ENCODE results near the gene GRIK3. TPM values are rescaled to one million over a fixed set of nuclear protein-coding genes. Genes with fewer than 3 reads are reported as not detected.

GRIK3 gene
- total and polyA plus RNA-seq, 4 experiments from 2014 or later: not detected

- H3K27ac ChIP-seq (ENCODE audit: low read depth, low read length): no peak overlapping the region
- no peaks in the 10 kb centered on the region for H3K36me3 Mint-ChIP-seq
- no peak overlapping the region for H3K4me3 ChIP-seq (ENCODE audit: low read length in 2 of 2)
- H3K4me1 ChIP-seq (ENCODE audit: insufficient read depth, low read length): no peaks in the 10 kb centered on the region
- H3K4me1 Mint-ChIP-seq: no peaks in the 10 kb centered on the region
- no peak for DNase-seq
- intact Hi-C loops (cut with micrococcal nuclease): no loop called here
- no peaks in the 10 kb centered on the region for H3K9me3 ChIP-seq (ENCODE audit: control insufficient read depth in 1 of 2, low read length in 2 of 2)
- H3K27me3 ChIP-seq (ENCODE audit: insufficient read depth, low read length): no peaks in the 10 kb centered on the region
- H3K4me3 Mint-ChIP-seq: no peak overlapping the region
- POLR2A ChIA-PET (ENCODE audit: partially characterized antibody): no interaction called here
- no peaks in the 10 kb centered on the region for H3K36me3 ChIP-seq (ENCODE audit: insufficient read depth, low read length)
- CTCF ChIA-PET (ENCODE audit: partially characterized antibody): no interaction called here
- peaks cover 9 to 14% of the 10 kb centered on the region in 2 donors for H3K27me3 Mint-ChIP-seq
- no peak overlapping the region for H3K27ac Mint-ChIP-seq
- H3K9me3 Mint-ChIP-seq: peaks cover 0 to 4% (median 0%) of the 10 kb centered on the region in 8 donors
Measured at GRCh38 chr1:37012226-37012625, 22.1 kb downstream of the GRIK3 start.

DNA sequence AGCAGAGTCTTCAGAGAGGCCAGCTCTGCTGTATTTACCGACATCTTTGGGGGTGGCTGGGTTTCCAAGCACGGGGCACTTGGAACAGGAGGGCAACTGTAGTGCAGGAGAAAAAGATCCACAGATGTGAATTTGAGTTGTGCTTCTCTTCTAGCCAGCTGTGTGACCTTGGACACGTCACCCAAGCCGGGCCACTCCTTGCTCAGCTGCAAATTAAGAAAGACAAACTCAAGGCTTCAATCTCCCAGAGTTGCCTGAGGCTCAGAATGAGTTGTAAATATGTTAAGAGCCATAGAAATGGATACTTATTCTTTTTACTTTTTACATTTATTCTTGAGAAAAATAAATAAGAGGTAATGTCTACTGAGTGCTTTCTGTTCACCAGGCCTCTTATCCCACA is 24.3 kb downstream of the GRIK3 start:
- H3K4me3 Mint-ChIP-seq: no peak overlapping the region

GRCh38 chr1:37009521-37009920 is 24.8 kb downstream of the GRIK3 start:
- no peak overlapping the region for H3K27ac ChIP-seq (ENCODE audit: low read depth, low read length)
- intact Hi-C loops (cut with micrococcal nuclease): no loop called here
- Mint-ChIP-seq H3K9me3 (peaks cover 0 to 4% (median 0%) of the 10 kb centered on the region in 8 donors), H3K4me3 (no peak overlapping the region), H3K4me1 (no peaks in the 10 kb centered on the region), H3K36me3 (no peaks in the 10 kb centered on the region), H3K27me3 (peaks cover 10 to 11% of the 10 kb centered on the region in 2 donors), H3K27ac (no peak overlapping the region)
- no peak overlapping the region for H3K4me3 ChIP-seq (ENCODE audit: low read length in 2 of 2)
- H3K9me3 ChIP-seq (ENCODE audit: control insufficient read depth in 1 of 2, low read length in 2 of 2): no peaks in the 10 kb centered on the region
- CTCF ChIA-PET (ENCODE audit: partially characterized antibody): no interaction called here
- no peaks in the 10 kb centered on the region for H3K4me1 ChIP-seq (ENCODE audit: insufficient read depth, low read length)
- no peak for DNase-seq
- H3K36me3 ChIP-seq (ENCODE audit: insufficient read depth, low read length): no peaks in the 10 kb centered on the region
- POLR2A ChIA-PET (ENCODE audit: partially characterized antibody): no interaction called here
- no peaks in the 10 kb centered on the region for H3K27me3 ChIP-seq (ENCODE audit: insufficient read depth, low read length)

More for the DNA sequence above, 24.3 kb downstream of the GRIK3 start:
- CTCF ChIA-PET (ENCODE audit: partially characterized antibody): no interaction called here
- no peaks in the 10 kb centered on the region for H3K36me3 Mint-ChIP-seq
- peaks cover 12 to 16% of the 10 kb centered on the region in 2 donors for H3K27me3 Mint-ChIP-seq
- intact Hi-C loops (cut with micrococcal nuclease): no loop called here
- Histone ChIP-seq H3K27me3 (ENCODE audit: insufficient read depth, low read length) (no peaks in the 10 kb centered on the region), H3K27ac (ENCODE audit: low read depth, low read length) (no peak overlapping the region), H3K9me3 (ENCODE audit: control insufficient read depth in 1 of 2, low read length in 2 of 2) (no peaks in the 10 kb centered on the region), H3K4me3 (ENCODE audit: low read length in 2 of 2) (no peak overlapping the region), H3K36me3 (ENCODE audit: insufficient read depth, low read length) (no peaks in the 10 kb centered on the region), H3K4me1 (ENCODE audit: insufficient read depth, low read length) (no peaks in the 10 kb centered on the region)
- H3K9me3 Mint-ChIP-seq: peaks cover 0 to 4% (median 0%) of the 10 kb centered on the region in 8 donors
- H3K27ac Mint-ChIP-seq: no peak overlapping the region
- H3K4me1 Mint-ChIP-seq: no peaks in the 10 kb centered on the region
- DNase-seq: no peak
- POLR2A ChIA-PET (ENCODE audit: partially characterized antibody): no interaction called here

DNA sequence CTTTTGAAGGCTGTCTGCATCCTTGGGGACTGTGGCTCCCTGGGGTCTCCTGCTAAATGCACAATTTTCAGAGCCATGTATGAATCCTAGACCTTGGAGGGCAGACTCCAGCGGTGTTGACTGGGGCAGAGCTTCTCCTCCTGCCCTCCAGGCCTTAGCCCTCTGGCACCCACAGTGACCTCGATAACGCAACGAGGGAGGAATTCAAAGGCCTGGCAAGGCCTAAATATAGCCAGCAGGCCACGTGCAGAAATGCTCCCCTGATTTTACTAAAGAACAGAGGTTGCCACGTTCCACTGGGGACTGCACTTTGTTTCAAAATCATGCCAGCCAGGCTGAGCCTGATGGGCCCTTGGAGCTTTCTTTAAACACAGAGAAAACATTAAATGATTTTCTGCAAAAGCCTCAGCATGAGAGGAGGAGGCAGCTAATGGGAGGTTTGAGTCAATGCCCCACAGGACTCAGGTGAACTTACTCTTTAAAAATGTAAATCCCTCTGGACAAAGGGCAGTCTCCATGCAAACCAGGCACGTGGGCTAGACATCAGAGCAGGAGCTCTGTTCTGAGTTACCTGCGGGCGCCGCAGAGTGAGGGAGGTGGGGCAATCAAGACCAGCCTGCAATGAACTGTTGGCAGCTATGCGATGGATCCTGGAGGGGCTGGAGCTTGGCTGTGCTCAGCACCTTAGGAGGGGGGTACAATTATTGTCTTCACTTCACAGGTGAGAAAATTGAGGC is 28.0 kb downstream of the GRIK3 start:
- Histone ChIP-seq H3K36me3 (ENCODE audit: insufficient read depth, low read length) (no peaks in the 10 kb centered on the region), H3K27me3 (ENCODE audit: insufficient read depth, low read length) (no peaks in the 10 kb centered on the region), H3K27ac (ENCODE audit: low read depth, low read length) (no peak overlapping the region), H3K4me3 (ENCODE audit: low read length in 2 of 2) (no peak overlapping the region), H3K4me1 (ENCODE audit: insufficient read depth, low read length) (no peaks in the 10 kb centered on the region), H3K9me3 (ENCODE audit: control insufficient read depth in 1 of 2, low read length in 2 of 2) (no peaks in the 10 kb centered on the region)
- Mint-ChIP-seq H3K9me3 (no peaks in the 10 kb centered on the region), H3K27ac (peak overlapping the region in 1 of 7 donors; percentile 31), H3K36me3 (no peaks in the 10 kb centered on the region), H3K4me1 (no peaks in the 10 kb centered on the region), H3K27me3 (peaks cover 7 to 8% of the 10 kb centered on the region in 2 donors), H3K4me3 (no peak overlapping the region)
- ChIA-PET POLR2A (ENCODE audit: partially characterized antibody) (no interaction called here), CTCF (ENCODE audit: partially characterized antibody) (no interaction called here)
- DNase-seq: no peak
- intact Hi-C loops (cut with micrococcal nuclease): no loop called here

DNA sequence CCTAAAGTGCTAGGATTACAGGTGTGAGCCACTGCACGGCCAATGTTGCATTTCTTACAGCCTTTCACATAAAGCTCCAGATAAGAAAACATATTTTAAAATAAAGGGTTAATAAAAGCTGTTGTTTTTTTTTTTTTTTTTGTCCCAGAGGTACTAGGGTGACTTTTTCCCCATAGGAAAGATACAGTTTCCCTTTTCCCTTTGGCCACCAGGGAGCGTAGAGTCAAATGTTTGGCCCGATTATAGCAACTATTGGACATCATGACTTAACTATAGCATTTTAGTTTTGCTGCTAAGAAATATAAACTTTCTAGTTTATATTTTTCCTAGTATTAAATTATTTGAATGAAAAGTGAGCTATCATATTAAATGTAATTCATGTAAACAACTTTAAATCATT is 31.4 kb downstream of the GRIK3 start:
- Mint-ChIP-seq H3K9me3 (no peaks in the 10 kb centered on the region), H3K4me1 (no peaks in the 10 kb centered on the region), H3K27ac (no peak overlapping the region), H3K27me3 (peaks cover 7 to 9% of the 10 kb centered on the region in 2 donors), H3K4me3 (no peak overlapping the region), H3K36me3 (no peaks in the 10 kb centered on the region)
- Histone ChIP-seq H3K36me3 (ENCODE audit: insufficient read depth, low read length) (no peaks in the 10 kb centered on the region), H3K27me3 (ENCODE audit: insufficient read depth, low read length) (no peaks in the 10 kb centered on the region), H3K4me1 (ENCODE audit: insufficient read depth, low read length) (no peaks in the 10 kb centered on the region), H3K4me3 (ENCODE audit: low read length in 2 of 2) (no peak overlapping the region), H3K27ac (ENCODE audit: low read depth, low read length) (no peak overlapping the region), H3K9me3 (ENCODE audit: control insufficient read depth in 1 of 2, low read length in 2 of 2) (no peaks in the 10 kb centered on the region)
- no peak for DNase-seq
- intact Hi-C loops (cut with micrococcal nuclease): no loop called here
- ChIA-PET CTCF (ENCODE audit: partially characterized antibody) (interaction anchor here (0.8 kb wide), 1 partner anchor 8 kb away, joined by 3 read pairs; no protein-coding TSS in a partner anchor), POLR2A (ENCODE audit: partially characterized antibody) (no interaction called here)

DNA sequence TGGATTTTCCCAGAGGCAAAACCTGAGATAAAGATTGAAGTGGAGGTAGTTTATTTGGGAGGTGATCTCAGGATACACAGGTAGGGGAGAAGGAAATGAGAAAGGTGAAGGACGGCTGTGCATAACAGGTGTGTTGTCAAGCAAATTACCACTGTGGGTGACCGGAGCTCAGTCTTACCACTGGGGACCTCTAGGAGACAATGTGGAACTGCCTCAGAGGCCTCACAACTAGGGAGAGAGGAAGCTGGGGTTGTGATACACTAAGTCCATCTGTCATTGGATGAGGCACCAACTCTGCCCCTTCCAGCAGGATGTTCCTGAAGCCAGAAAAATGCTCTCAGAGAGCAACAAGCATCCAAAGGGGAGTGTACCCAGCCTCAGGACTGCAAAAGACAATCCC is 32.6 kb downstream of the GRIK3 start:
- H3K9me3 Mint-ChIP-seq: no peaks in the 10 kb centered on the region
- peaks cover 5 to 7% of the 10 kb centered on the region in 2 donors for H3K27me3 Mint-ChIP-seq
- no peak overlapping the region for H3K27ac Mint-ChIP-seq
- H3K4me1 Mint-ChIP-seq: no peaks in the 10 kb centered on the region
- intact Hi-C loops (cut with micrococcal nuclease): no loop called here
- no peaks in the 10 kb centered on the region for H3K36me3 ChIP-seq (ENCODE audit: insufficient read depth, low read length)
- no peaks in the 10 kb centered on the region for H3K9me3 ChIP-seq (ENCODE audit: control insufficient read depth in 1 of 2, low read length in 2 of 2)
- DNase-seq: no peak
- no peaks in the 10 kb centered on the region for H3K36me3 Mint-ChIP-seq
- H3K27ac ChIP-seq (ENCODE audit: low read depth, low read length): no peak overlapping the region
- no peak overlapping the region for H3K4me3 ChIP-seq (ENCODE audit: low read length in 2 of 2)
- no peaks in the 10 kb centered on the region for H3K4me1 ChIP-seq (ENCODE audit: insufficient read depth, low read length)
- CTCF ChIA-PET (ENCODE audit: partially characterized antibody): no interaction called here
- no peaks in the 10 kb centered on the region for H3K27me3 ChIP-seq (ENCODE audit: insufficient read depth, low read length)
- H3K4me3 Mint-ChIP-seq: no peak overlapping the region
- POLR2A ChIA-PET (ENCODE audit: partially characterized antibody): no interaction called here

DNA sequence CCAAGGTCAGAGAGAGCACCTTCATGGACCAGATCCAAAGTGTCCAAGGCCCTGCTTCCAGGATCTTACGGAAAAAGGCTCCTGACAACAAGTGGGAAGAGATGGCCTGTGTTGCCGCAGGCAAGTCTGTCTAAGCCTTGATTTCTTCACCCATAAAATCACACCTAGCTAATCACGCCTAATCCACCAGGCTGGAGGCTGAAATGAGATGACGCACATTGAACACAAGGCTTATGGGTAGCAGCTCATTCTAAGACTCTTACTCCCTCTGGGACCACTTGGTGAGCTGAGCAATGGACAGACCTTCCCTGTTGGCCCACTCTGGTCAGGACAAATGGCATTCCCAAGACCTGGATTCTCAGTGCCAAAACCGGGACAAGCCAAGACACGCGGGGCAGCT is 38.2 kb downstream of the GRIK3 start:
- no peaks in the 10 kb centered on the region for H3K36me3 Mint-ChIP-seq

More for the DNA sequence above, 38.2 kb downstream of the GRIK3 start:
- DNase-seq: no peak
- intact Hi-C loops (cut with micrococcal nuclease): no loop called here
- H3K27me3 Mint-ChIP-seq: peaks cover 4 to 9% of the 10 kb centered on the region in 2 donors
- peaks cover 0 to 2% (median 0%) of the 10 kb centered on the region in 8 donors for H3K9me3 Mint-ChIP-seq
- no peak overlapping the region for H3K27ac Mint-ChIP-seq
- ChIA-PET CTCF (ENCODE audit: partially characterized antibody) (no interaction called here), POLR2A (ENCODE audit: partially characterized antibody) (no interaction called here)
- H3K4me3 ChIP-seq (ENCODE audit: low read length in 2 of 2): no peak overlapping the region
- no peaks in the 10 kb centered on the region for H3K9me3 ChIP-seq (ENCODE audit: control insufficient read depth in 1 of 2, low read length in 2 of 2)
- no peaks in the 10 kb centered on the region for H3K4me1 ChIP-seq (ENCODE audit: insufficient read depth, low read length)
- H3K27me3 ChIP-seq (ENCODE audit: insufficient read depth, low read length): no peaks in the 10 kb centered on the region
- no peaks in the 10 kb centered on the region for H3K4me1 Mint-ChIP-seq
- no peak overlapping the region for H3K4me3 Mint-ChIP-seq
- H3K27ac ChIP-seq (ENCODE audit: low read depth, low read length): no peak overlapping the region
- H3K36me3 ChIP-seq (ENCODE audit: insufficient read depth, low read length): no peaks in the 10 kb centered on the region
